Effector CD8-positive, alpha-beta T cell (primary cell): ENCODE measurements around the gene KIF5C.

Experiments used
- DNase-seq: peaks from one replicate; lab custom pipeline; 2025; lab: John Stamatoyannopoulos, UW

Gene KIF5C

DNA sequence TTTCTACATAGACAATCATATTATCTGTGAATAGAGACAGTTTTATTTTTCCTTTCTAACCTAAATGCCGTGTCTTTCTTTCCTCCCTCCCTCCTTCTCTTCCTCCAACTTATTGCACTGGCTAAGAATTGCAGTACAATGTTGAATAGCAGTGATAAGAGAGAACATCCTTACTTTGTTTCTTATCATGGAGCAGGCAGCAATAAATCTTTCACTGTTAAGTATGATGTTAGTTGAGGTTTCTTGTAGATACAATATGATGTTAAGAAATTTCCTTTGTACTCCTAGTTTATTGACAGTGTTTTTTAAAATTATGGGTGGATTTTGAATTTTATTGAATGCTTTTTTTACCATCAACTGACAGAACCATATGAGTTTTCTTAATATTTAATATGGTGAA lies 169.5 kb downstream of the KIF5C start:
- no peak for DNase-seq

DNA sequence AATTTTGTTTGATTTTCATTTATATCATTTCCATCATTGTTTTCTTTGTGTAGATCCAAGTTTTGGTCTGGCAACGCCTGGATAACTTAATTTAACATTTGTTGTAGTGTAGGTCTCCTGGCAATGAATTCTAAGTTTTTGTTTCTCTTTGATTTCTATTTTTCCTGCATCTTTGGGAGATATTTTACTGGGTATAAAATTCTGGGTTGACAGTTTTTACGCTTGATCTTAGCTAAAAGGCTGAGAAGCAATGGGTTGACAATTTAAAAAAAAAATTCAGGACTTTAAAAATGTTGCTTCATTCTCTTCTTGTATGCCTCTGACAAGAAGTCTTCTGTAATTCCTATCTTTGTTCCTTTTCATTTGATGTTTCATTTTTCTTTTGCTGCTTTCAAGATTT lies 172.1 kb downstream of the KIF5C start:
- DNase-seq: no peak

DNA sequence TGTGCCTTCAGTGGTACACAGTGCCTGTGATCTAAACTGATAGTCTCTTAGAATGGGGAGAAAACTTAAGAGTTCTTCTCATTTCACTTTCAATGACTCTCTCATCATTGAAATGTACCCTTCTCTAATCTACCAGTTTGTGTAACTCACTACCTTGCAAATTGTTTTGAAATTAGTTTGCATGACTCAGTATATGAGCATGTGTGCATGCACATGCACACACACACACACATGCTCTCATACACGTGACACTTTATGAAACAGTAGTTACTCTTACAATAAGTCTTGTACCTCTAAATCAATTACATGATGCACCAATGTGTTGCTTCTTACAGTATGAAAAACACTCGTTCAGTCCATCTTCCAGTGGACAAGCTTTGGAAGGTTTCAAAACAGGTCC lies 174.1 kb downstream of the KIF5C start:
- no peak for DNase-seq

DNA sequence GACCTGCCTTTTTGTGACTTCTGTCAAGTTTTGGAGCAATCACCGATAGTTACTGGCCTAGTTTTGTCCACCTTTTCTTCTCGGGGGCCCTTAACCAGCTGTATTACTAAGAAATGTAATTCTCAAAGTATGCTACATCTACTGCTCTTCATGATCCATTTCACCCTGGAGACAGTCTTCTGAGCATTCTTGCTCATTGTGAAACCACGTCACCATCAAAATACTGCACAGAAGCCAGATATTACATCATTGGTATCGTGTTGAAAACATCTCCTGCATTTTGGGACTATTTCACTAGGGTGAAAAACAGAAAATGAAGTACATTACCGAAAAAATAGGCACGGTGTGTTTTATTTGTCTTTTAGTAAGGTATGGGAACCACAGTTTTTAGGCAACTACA lies 175.2 kb downstream of the KIF5C start:
- DNase-seq: no peak

GRCh38 chr2:149055751-149056150 lies 180.7 kb downstream of the KIF5C start:
- no peak for DNase-seq

DNA sequence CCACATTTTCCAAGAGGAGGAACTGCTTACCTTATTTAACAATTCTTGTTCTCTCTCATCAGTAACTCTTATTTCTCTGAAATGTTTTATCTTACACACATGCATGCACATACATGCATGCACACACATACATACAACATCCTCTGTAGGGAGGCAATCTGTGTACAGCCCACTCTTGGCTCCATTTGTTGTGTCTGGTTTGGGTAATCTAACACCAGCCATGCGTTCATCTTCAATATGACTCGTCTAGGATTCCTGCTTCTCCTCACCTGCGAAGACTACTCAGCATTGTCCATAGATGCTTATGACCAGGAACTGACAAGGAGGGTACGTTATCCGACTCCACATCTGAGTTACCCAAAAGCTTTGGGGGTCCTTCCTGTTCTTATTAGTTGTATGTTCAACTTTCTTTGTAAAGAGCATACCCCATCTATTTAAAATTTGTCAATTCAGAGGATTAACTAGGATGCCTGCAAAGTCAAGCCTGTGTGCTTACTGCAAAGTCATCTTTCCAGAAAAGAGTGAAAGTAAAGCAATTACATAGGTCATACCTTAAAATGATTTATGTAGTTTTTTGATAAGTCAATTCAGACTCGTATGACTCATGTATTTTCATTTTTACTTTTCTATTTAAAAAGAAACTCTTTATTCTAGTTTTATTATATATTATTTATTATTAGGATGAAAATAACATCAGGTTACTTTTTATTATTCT lies 181.7 kb downstream of the KIF5C start:
- DNase-seq: no peak

DNA sequence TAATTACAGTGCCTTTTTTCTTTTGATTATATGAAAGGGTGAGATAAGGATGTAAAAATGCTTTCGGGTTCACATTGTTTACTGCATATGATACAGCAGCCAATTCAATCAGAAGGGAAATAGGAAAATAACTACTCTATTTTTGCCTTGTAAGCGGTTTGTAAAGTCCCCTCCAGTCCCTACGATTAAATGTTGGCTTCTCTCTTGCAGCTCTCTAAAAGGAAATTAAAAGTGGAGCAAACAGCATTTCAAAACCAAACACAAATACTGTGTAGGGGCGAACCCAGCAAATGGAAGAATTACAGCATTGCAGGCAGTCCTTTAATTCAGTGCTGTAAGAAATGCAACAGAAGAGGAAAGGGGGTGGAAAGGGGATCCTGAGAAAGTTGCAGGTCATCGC lies 182.4 kb downstream of the KIF5C start:
- no peak for DNase-seq

DNA sequence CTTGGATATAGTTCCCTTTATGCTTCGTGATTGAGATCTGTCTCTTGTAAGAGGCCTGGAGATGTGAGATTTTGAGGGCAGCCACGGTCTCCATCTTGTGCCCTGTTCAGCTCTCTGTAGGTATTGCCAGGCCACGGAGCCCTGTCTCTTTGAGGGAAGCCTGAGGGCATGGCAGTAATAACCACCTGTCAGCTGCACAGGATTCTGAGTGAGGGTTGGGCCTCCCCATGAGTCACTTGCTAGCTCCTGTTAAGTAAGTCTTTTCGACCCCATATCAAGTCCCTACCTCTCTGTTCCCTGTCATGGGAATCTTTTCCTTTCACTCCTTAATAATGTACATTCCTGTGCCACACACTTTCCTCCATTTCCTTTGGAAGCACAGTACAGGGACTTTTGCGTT lies 183.9 kb downstream of the KIF5C start:
- DNase-seq: no peak

- no peak for DNase-seq
Observed at GRCh38 chr2:149059822-149060221, 184.8 kb downstream of the KIF5C start.

GRCh38 chr2:149061133-149061745 lies 186.2 kb downstream of the KIF5C start:
- no peak for DNase-seq

DNA sequence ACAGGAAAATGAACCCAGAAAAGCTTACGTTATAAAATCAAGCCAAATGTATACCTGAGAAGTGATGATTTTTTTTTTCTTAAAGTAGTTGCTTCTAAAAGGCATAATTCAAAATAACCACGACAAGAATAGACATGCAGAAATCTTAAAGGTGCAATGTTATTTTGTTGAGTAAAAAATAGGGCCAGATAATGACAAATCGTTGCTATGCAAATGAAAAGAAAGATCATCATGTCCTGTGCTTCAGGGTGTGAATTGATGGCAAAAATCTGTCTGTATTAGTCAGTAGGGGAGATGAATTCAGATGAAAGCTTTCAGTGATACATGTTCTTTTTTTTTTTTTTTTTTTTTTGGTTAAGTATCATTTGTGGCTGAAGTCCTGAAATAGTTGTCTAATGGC lies 187.5 kb downstream of the KIF5C start:
- no peak for DNase-seq

GRCh38 chr2:149063177-149063576 lies 188.2 kb downstream of the KIF5C start:
- DNase-seq: no peak

DNA sequence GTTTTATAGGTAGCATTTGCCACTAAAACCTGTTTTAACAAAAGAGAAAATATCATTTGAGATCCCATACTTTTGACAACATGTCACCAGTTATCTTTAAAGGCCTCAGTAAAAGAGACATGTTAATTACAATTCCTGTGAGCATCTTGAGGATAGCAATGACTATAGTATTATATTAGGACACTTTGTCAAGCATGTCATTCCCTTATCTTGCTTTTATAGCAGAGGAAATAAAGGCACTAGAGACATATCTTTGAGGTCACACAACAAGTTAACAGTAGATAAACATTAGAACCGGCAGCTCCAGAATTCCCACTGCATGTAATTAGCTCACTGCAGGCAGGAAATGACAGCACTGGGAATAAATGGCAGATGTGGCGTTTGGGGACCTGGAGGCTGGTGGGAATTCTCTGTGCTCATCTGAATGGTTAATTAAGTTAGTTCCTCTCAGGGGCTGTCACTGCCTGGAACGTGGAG lies 189.4 kb downstream of the KIF5C start:
- DNase-seq: no peak

DNA sequence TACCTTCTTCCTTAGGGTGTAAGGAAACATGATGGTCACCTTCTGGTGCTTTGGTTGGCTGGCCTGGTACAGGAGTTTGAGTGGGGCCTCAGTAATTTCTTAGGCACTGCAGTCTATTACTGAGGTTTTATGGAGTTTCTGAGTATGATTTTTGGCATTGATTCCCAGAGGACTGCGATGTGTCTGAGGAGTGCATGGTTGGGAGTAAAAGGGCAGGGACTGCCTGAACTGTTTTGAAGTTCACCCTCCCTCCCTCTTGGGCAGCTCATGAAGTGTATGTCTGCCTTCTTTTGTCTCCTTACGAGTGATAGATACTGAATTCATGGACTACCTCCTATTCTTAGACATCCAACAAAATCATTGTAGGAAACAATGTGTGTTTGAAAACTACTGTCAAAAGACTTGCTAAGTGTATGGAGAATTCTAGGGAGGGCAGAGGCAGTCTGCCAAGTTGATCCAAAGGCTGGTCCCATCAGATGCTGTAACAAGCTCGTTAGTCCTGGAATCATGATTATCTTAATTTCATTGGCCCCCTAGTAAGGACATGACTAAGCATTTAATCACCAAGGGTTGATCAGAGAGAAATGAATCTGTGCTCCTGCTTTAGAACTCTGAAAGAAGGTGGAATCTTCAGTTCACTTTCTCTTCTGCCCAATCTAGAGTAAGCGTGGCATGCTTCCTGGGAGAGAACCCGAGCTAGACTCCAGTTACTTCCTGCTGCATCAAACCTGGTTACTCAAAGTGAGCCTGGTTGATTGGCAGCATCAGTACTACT lies 190.0 kb downstream of the KIF5C start:
- DNase-seq: no peak

DNA sequence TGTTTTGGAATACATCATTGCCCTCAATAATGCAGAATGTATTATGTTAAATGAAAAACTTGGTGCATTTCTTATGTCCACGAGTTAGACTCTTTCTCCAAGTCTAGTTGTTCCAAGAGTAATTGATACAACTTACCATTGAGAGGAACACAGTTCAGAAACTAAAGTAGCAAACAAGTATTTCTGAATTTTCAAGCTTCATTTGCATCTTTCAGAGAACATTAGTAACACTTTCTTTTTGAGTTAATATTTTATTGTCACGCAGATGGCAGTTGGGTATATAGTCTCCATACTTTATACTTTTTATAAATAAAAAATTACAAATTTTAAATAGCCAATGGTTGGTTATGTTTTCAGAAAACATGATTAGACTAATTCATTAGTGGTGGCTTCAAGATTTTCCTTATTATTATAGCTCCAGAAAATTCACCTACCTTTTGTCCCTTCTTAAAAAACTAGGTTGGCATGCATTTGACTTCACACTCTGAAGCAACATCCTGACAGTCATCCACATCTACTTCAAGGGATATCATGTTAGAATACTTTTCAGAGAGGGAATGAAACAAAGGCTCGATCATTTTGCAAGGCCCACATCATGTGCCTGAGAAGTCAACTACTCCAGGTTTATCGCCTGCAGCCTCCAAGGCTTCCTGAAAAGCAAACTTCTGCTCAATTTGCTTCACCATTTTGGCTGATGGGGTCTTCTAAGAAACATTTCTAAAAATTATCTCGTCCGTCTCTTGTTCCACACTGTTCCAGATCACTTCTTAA lies 193.4 kb downstream of the KIF5C start:
- no peak for DNase-seq

GRCh38 chr2:149068996-149069888 lies 194.2 kb downstream of the KIF5C start:
- no peak for DNase-seq

- DNase-seq: no peak
Observed at GRCh38 chr2:149070681-149071320, 195.8 kb downstream of the KIF5C start.

DNA sequence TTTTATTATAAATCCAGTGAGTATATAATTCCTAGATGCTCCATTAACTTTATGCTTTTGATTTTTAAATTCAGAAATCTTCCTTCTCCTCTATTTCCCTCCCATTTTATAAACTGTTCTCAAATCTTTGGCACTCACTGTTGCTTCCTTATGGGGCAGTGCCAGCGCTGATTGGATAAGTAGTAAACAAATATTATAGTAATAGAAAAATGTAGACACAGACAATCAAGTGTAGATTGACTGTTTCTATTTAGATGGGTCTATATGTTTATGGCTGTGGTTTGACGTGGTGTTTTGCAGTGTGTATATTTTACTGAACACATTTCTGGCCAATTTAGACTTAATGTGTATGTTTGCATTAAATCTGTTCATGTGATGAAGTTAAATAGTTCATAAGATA lies 200.1 kb downstream of the KIF5C start:
- DNase-seq: no peak

DNA sequence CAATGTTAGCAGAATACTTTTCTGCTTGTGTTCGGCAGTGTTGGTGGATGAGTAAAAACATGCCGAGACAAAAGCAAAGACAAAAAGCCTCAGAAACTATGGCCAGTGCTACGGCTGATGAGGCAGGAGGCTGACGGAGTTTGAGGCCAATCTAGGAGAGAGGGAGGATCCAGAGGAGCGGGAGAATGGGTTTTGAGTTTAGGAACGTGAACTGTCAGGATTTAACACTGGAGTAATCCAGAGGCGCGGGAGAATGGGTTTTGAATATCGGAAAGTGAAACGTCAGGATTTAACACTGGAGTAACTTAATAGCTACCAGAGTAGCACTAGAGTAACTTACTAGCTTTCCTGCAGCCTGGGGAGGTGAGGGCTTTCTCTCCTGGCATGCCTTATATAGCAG lies 200.8 kb downstream of the KIF5C start:
- DNase-seq: no peak
